ENCODE data around the gene CNTN4.

- TF ChIP-seq EZH2 (optimal IDR thresholded peaks at IDR 0.05; ENCODE audit: low read depth, low read length) (no peak), CTCF (IDR thresholded peaks at IDR 0.05; ENCODE audit: low read length) (no peak), EZH2phosphoT487 (IDR thresholded peaks at IDR 0.05; ENCODE audit: low read length) (no peak)
These were observed 27.1 kb upstream of the CNTN4 start for GRCh38 chr3:2071531-2071930.
